Keratinocyte (primary cell): Measurements from ENCODE around the gene PHAF1. TPM values are rescaled to one million over a fixed set of nuclear protein-coding genes. Genes with fewer than 3 reads are reported as not detected.
A peak's percentile ranks its signal among the peaks of the same experiment; 100 is the strongest.

Experiments
- DNase-seq: peaks from one replicate; pipeline ENCODE4 v3.0.0-alpha.2; 2011; ENCODE audit warnings: low read depth, missing footprints, low spot score
- FAIRE-seq: peaks from 2 replicates; lab custom pipeline; 2011; peaks lifted over from hg19 to GRCh38; lab: Jason Lieb, UNC
- H2AFZ ChIP-seq: 2 replicates; pipeline ENCODE4 v1.6.0; 2012; ENCODE audit warnings: low read length, control low read depth, inconsistent platforms; ENCODE audit not compliant: control insufficient read depth
- H3K27ac ChIP-seq: 2 replicates; pipeline ENCODE4 v1.5.1; 2011; ENCODE audit warnings: low read length; ENCODE audit not compliant: control insufficient read depth, insufficient read depth
- H3K27me3 ChIP-seq: 3 replicates; pipeline ENCODE4 v1.6.0; 2011; ENCODE audit warnings: low read length; ENCODE audit not compliant: control insufficient read depth, insufficient read depth; ENCODE audit errors: extremely low read depth
- H3K36me3 ChIP-seq, 2 experiments: 2 replicates in 1 of 2; 3 replicates in 1 of 2; pipeline ENCODE4 v1.5.1; 2011; ENCODE audit warnings: low read length in 2 of 2, mild to moderate bottlenecking in 1 of 2; ENCODE audit not compliant: control insufficient read depth in 2 of 2, insufficient read depth in 2 of 2; ENCODE audit errors: extremely low read depth in 1 of 2
- H3K4me1 ChIP-seq: 3 replicates; pipeline ENCODE4 v1.5.1; 2011; ENCODE audit warnings: low read length; ENCODE audit not compliant: control insufficient read depth, insufficient read depth; ENCODE audit errors: extremely low read depth
- H3K4me2 ChIP-seq: 3 replicates; pipeline ENCODE4 v1.6.0; 2011; ENCODE audit warnings: low read depth, low read length; ENCODE audit not compliant: control insufficient read depth, insufficient read depth; ENCODE audit errors: extremely low read depth
- H3K4me3 ChIP-seq, 3 experiments: fragments of 200-600 bp in 1 of 3; sonication (generic) in 1 of 3; 2 replicates in 2 of 3; 3 replicates in 1 of 3; pipeline ENCODE4 v1.5.1; 2011 to 2016; ENCODE audit warnings: low read length in 3 of 3, mild to moderate bottlenecking in 3 of 3, control low read depth in 2 of 3, inconsistent platforms in 1 of 3, low read depth in 1 of 3, mixed read lengths in 1 of 3, mixed run types in 1 of 3, moderate library complexity in 1 of 3; ENCODE audit not compliant: control insufficient read depth in 2 of 3, insufficient read depth in 2 of 3; ENCODE audit errors: extremely low read depth in 1 of 3
- H3K79me2 ChIP-seq: 2 replicates; pipeline ENCODE4 v1.6.0; 2012; ENCODE audit warnings: low read length; ENCODE audit not compliant: control insufficient read depth, insufficient read depth
- H3K9ac ChIP-seq: 3 replicates; pipeline ENCODE4 v1.6.0; 2011; ENCODE audit warnings: low read length; ENCODE audit not compliant: control insufficient read depth, insufficient read depth; ENCODE audit errors: extremely low read depth
- H3K9me1 ChIP-seq: 3 replicates; pipeline ENCODE4 v1.6.0; 2011; ENCODE audit warnings: low read length; ENCODE audit not compliant: control insufficient read depth, insufficient read depth; ENCODE audit errors: extremely low read depth
- H3K9me3 ChIP-seq: 2 replicates; pipeline ENCODE4 v1.5.1; 2012; ENCODE audit warnings: low read depth, low read length; ENCODE audit not compliant: control insufficient read depth
- H4K20me1 ChIP-seq: 3 replicates; pipeline ENCODE4 v1.6.0; 2011; ENCODE audit warnings: low read length; ENCODE audit not compliant: control insufficient read depth, insufficient read depth; ENCODE audit errors: extremely low read depth
- EZH2 ChIP-seq: IDR thresholded peaks from one replicate; pipeline ENCODE4 v1.6.1; 2012; ENCODE audit warnings: inconsistent platforms, mild to moderate bottlenecking, low read length, moderate library complexity
- dilution Hi-C: fragments of 300-500 bp; cut with MboI; formaldehyde crosslinking; loops from one replicate; pipeline ENCODE4 v1.7.0; 2020; ENCODE audit warnings: low sequenced_read_pairs; ENCODE audit not compliant: extremely low pct_ligation_motif_present
- polyA plus RNA-seq, 5 experiments: library from polyadenylated mRNA; depleted of rRNA in 3 of 5; stranded (reverse) in 3 of 5; stranded (forward) in 1 of 5; unstranded in 1 of 5; fragments of >200 nt; gene quantifications; 1 replicate in 1 of 5; 2 replicates in 3 of 5; 3 replicates in 1 of 5; pipeline versions ENCODE4 v1.2.1 to v1.2.3, GENCODE V29; 2011 to 2012; ENCODE audit warnings: missing spikeins in 2 of 5, low read depth in 1 of 5, low replicate concordance in 1 of 5
- TF ChIP-seq, protein P1 (sequence below), 3 experiments: IDR thresholded peaks in 1 of 3; conservative IDR thresholded peaks in 1 of 3; optimal IDR thresholded peaks in 1 of 3; 2 replicates in 2 of 3; 3 replicates in 1 of 3; pipeline versions ENCODE3 to v1.5.1; 2011; ENCODE audit warnings: low read length in 3 of 3, mild to moderate bottlenecking in 3 of 3, moderate library complexity in 2 of 3, control low read depth in 1 of 3, inconsistent platforms in 1 of 3; ENCODE audit not compliant: insufficient read depth in 2 of 3; ENCODE audit errors: extremely low read depth in 1 of 3

PHAF1 gene
- polyA plus RNA-seq, 1 donor (not counting 4 experiments of a cell fraction or from before 2014, with no cell fraction given), result 26.7 TPM

DNA sequence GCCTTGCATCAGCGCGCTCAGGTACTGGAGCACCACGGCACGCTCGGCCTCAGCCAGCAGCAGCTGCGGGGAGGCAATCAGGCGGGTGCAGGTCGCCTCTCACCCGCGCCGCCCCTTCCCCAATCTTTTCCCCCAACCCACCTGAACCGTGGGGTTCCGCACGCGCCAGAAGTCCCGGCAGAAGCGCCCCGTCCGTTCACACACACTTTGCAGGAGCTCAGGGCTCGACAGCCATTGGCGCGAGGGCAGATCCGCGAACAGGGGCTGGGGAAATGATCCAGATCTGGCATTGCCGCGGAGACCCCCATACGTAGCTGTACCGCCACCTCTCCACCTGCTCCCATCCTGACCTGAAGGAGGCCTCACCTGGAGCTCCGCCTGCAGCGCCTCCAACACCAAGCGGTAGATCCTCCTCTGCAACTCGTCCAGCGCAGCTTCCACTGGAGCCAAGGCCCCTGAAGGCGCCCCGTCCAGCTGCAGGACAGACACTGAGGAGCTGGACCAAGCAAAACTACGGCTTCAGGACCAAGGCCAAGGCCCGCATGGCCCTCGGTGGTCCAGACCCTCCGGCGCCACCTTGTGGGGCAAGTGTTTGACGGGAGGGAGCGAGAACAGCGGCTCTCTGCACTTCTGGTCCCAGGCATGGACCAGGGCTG lies 75.4 kb downstream of the PHAF1 start:
- H3K4me1 ChIP-seq, result peaks cover 25% of the 10 kb centered on the region
- H3K9ac ChIP-seq, result no peak overlapping the region
- H3K79me2 ChIP-seq, result peaks cover 7% of the 10 kb centered on the region
- H3K27me3 ChIP-seq, result no peaks in the 10 kb centered on the region
- no peaks in the 10 kb centered on the region for H3K9me3 ChIP-seq
- no peaks in the 10 kb centered on the region for H4K20me1 ChIP-seq
- no peak overlapping the region for H3K27ac ChIP-seq
- no peak overlapping the region for H2AFZ ChIP-seq
- FAIRE-seq (peak; percentile 72), DNase-seq (peak; percentile 56)
- no peaks in the 10 kb centered on the region for H3K36me3 ChIP-seq
- H3K9me1 ChIP-seq, result peaks cover 2% of the 10 kb centered on the region
- no peak for TF ChIP-seq EZH2
- TF ChIP-seq, protein P1, sequence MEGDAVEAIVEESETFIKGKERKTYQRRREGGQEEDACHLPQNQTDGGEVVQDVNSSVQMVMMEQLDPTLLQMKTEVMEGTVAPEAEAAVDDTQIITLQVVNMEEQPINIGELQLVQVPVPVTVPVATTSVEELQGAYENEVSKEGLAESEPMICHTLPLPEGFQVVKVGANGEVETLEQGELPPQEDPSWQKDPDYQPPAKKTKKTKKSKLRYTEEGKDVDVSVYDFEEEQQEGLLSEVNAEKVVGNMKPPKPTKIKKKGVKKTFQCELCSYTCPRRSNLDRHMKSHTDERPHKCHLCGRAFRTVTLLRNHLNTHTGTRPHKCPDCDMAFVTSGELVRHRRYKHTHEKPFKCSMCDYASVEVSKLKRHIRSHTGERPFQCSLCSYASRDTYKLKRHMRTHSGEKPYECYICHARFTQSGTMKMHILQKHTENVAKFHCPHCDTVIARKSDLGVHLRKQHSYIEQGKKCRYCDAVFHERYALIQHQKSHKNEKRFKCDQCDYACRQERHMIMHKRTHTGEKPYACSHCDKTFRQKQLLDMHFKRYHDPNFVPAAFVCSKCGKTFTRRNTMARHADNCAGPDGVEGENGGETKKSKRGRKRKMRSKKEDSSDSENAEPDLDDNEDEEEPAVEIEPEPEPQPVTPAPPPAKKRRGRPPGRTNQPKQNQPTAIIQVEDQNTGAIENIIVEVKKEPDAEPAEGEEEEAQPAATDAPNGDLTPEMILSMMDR (optimal IDR thresholded peaks at IDR 0.05 in 1 of 3, IDR thresholded peaks at IDR 0.05 in 1 of 3, conservative IDR thresholded peaks at IDR 0.05 in 1 of 3; ENCODE audit: extremely low read depth in 1 of 3, insufficient read depth in 2 of 3, low read length in 3 of 3), result peak; percentile 79 to 94 (median 82)
- dilution Hi-C loops, result no loop called here
- H3K4me3 ChIP-seq, result no peak overlapping the region
- peak overlapping the region; percentile 73 for H3K4me2 ChIP-seq

DNA sequence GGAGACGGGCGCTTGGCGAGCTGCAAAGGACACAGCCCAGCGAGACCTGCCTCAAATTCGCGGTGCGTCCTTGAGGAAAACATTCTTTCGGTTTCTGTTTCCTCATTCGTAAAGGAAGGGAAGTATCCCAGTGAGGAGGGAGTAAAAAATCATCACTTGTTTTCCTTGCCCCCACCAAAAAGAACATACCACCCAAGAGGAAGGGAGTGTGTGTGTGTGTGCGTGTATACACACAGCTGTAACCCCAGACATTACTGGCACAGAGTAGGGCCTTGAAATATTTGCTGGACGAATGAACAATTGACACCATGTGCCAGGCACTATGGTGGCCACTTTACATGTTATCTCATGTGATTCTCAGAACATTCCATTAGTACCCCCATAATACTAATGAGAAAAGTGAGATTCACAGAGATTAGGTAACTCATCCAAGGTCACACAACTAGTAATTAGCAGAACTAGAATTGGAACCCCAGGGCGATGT lies 76.0 kb downstream of the PHAF1 start:
- TF ChIP-seq, protein P1 (optimal IDR thresholded peaks at IDR 0.05 in 1 of 3, IDR thresholded peaks at IDR 0.05 in 1 of 3, conservative IDR thresholded peaks at IDR 0.05 in 1 of 3; ENCODE audit: extremely low read depth in 1 of 3, insufficient read depth in 2 of 3, low read length in 3 of 3), result no peak
- no peak for TF ChIP-seq EZH2
- no peaks in the 10 kb centered on the region for H3K9me3 ChIP-seq
- H2AFZ ChIP-seq, result no peak overlapping the region
- no peak overlapping the region for H3K27ac ChIP-seq
- DNase-seq (no peak), FAIRE-seq (no peak)
- H3K36me3 ChIP-seq, result no peaks in the 10 kb centered on the region
- peaks cover 7% of the 10 kb centered on the region for H3K79me2 ChIP-seq
- peaks cover 25% of the 10 kb centered on the region for H3K4me1 ChIP-seq
- H3K27me3 ChIP-seq, result no peaks in the 10 kb centered on the region
- H3K9me1 ChIP-seq, result peaks cover 2% of the 10 kb centered on the region
- H3K9ac ChIP-seq, result no peak overlapping the region
- no peaks in the 10 kb centered on the region for H4K20me1 ChIP-seq
- dilution Hi-C loops, result no loop called here
- peak overlapping the region; percentile 73 for H3K4me2 ChIP-seq
- H3K4me3 ChIP-seq, result no peak overlapping the region
